ENCODE results near the gene EIF4H.

DNA sequence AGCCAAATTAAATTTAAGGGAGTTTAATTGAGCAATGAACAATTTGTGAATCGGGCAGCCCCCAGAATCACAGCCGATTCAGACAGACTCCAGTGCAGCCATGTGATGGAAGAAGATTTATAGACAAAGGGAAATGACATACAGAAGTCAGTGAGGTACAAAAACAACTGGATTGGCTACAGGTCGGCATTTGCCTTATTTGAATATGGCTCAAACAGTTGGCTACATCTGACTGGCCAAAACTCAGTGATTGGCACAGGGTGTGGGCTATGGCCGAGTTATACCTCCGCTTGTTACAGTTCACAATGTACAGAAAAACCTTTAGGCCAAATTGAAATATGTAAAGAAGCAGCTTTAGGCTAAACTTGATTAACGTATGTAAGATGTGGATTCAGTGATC, 30.8 kb upstream of the EIF4H start:
- no peak for TF ChIP-seq REST (IDR thresholded peaks at IDR 0.05; ENCODE audit: insufficient read depth in 1 of 2, low read depth in 2 of 2, low read length in 2 of 2)
- no peak for TF ChIP-seq TAF1 (IDR thresholded peaks at IDR 0.05; ENCODE audit: borderline replicate concordance, insufficient read depth, low read length)
- TF ChIP-seq SIN3A (IDR thresholded peaks at IDR 0.05; ENCODE audit: borderline replicate concordance, insufficient read depth, low read length) = no peak

Data from PFSK-1 (cell line).